ENCODE results near the gene FANCI. TPM values are rescaled to one million over a fixed set of nuclear protein-coding genes. Genes with fewer than 3 reads are reported as not detected.

Gene FANCI
- total RNA-seq, 1 experiment from 2014 or later: 112 TPM

- no peak overlapping the region for H3K27ac ChIP-seq (ENCODE audit: low read depth, low read length)
Observed at GRCh38 chr15:89208256-89208655, 35.5 kb upstream of the FANCI start.

More at GRCh38 chr15:89208256-89208655, 35.5 kb upstream of the FANCI start:
- Histone ChIP-seq H3K79me2 (ENCODE audit: insufficient read depth, low read length) (no peaks in the 10 kb centered on the region), H3K4me1 (ENCODE audit: control insufficient read depth in 1 of 2, insufficient read depth in 2 of 2, low read length in 2 of 2) (peaks cover 0 to 7% of the 10 kb centered on the region in 2 experiments; a peak in 2 of 4 replicates), H4K20me1 (ENCODE audit: insufficient read depth) (no peaks in the 10 kb centered on the region), H3K9me2 (ENCODE audit: insufficient read depth) (no peaks in the 10 kb centered on the region), H3K4me3 (replicated peaks in 1 of 2; ENCODE audit: low read depth in 1 of 2, low read length in 2 of 2) (no peak overlapping the region), H3K36me3 (ENCODE audit: control insufficient read depth in 1 of 2, insufficient read depth in 2 of 2, low read length in 2 of 2) (no peaks in the 10 kb centered on the region), H3K9ac (ENCODE audit: low read length) (no peak overlapping the region), H2AFZ (ENCODE audit: low read depth, low read length, poor library complexity, severe bottlenecking) (no peak overlapping the region), H3K27me3 (ENCODE audit: insufficient read depth, low read length) (no peaks in the 10 kb centered on the region), H3K9me3 (ENCODE audit: control insufficient read depth in 1 of 2, insufficient read depth in 1 of 2, low read depth in 1 of 2, low read length in 2 of 2) (no peaks in the 10 kb centered on the region), H3K4me2 (ENCODE audit: low read length) (no peak overlapping the region)
- POLR2A ChIA-PET: no interaction called here
- ATAC-seq (no peak), DNase-seq (ENCODE audit: low read depth, low spot score) (no peak)
- CTCF ChIA-PET: no interaction called here
- RAD21 ChIA-PET (ENCODE audit: low non-redundant PET in 1 of 2, low total read pairs in 2 of 2, uncharacterized antibody in 2 of 2, unreplicated experiment in 2 of 2): no interaction called here
- no TSS peak for BruUV-seq (replicated peaks)
- intact Hi-C loops (cut with micrococcal nuclease): no loop called here
- TF ChIP-seq SIN3A (IDR thresholded peaks at IDR 0.05; ENCODE audit: low read depth): no peak
- no peak for TF ChIP-seq REST (IDR thresholded peaks at IDR 0.05; ENCODE audit: low read depth)
- TF ChIP-seq ZNF274 (IDR thresholded peaks at IDR 0.05; ENCODE audit: low read depth, low read length): no peak
- TF ChIP-seq ZFX (IDR thresholded peaks at IDR 0.05): no peak
- no peak for TF ChIP-seq CEBPB (IDR thresholded peaks at IDR 0.05; ENCODE audit: low read depth)
- TF ChIP-seq POLR2AphosphoS5 (IDR thresholded peaks at IDR 0.05; ENCODE audit: low read depth, low read length): no peak
- TF ChIP-seq, protein P1, sequence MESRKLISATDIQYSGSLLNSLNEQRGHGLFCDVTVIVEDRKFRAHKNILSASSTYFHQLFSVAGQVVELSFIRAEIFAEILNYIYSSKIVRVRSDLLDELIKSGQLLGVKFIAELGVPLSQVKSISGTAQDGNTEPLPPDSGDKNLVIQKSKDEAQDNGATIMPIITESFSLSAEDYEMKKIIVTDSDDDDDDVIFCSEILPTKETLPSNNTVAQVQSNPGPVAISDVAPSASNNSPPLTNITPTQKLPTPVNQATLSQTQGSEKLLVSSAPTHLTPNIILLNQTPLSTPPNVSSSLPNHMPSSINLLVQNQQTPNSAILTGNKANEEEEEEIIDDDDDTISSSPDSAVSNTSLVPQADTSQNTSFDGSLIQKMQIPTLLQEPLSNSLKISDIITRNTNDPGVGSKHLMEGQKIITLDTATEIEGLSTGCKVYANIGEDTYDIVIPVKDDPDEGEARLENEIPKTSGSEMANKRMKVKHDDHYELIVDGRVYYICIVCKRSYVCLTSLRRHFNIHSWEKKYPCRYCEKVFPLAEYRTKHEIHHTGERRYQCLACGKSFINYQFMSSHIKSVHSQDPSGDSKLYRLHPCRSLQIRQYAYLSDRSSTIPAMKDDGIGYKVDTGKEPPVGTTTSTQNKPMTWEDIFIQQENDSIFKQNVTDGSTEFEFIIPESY (IDR thresholded peaks at IDR 0.05; ENCODE audit: extremely low read depth, insufficient replicate concordance, low read length): no peak
- TF ChIP-seq EZH2 (IDR thresholded peaks at IDR 0.05): no peak
- TF ChIP-seq FOSL1 (IDR thresholded peaks at IDR 0.05; ENCODE audit: low read depth): no peak
- no peak for TF ChIP-seq EGR1 (IDR thresholded peaks at IDR 0.05; ENCODE audit: low read depth)
- TF ChIP-seq SRF (IDR thresholded peaks at IDR 0.05; ENCODE audit: low read depth): no peak
- no peak for TF ChIP-seq EZH2phosphoT487 (IDR thresholded peaks at IDR 0.05; ENCODE audit: borderline replicate concordance)
- no peak for TF ChIP-seq YY1 (IDR thresholded peaks at IDR 0.05; ENCODE audit: extremely low read depth, insufficient replicate concordance, low read depth, low read length)
- no peak for TF ChIP-seq RAD21 (IDR thresholded peaks at IDR 0.05; ENCODE audit: low read depth)
